HepG2 (cell line): ENCODE results near the gene MBLAC1. TPM values are rescaled to one million over a fixed set of nuclear protein-coding genes. Genes with fewer than 3 reads are reported as not detected.

Source experiments
- ARNT2 ChIP-seq: sonication (generic); formaldehyde crosslinking; IDR thresholded peaks from 2 replicates; pipeline ENCODE4 v1.8.0; 2022; ENCODE audit warnings: mild to moderate bottlenecking, low read depth, missing genetic modification reagents, moderate library complexity
- ATF2 ChIP-seq: sonication (generic); formaldehyde crosslinking; IDR thresholded peaks from 2 replicates; pipeline ENCODE4 v1.4.0; 2020; ENCODE audit warnings: missing genetic modification reagents
- FOXK2 ChIP-seq: fragments of 450-650 bp; IDR thresholded peaks from 2 replicates; pipeline ENCODE4 v1.6.1; 2016
- HNRNPL ChIP-seq: fragments of 200-400 bp; formaldehyde crosslinking; IDR thresholded peaks from 2 replicates; pipeline ENCODE4 v1.6.1; 2017; ENCODE audit warnings: mild to moderate bottlenecking, low read depth, low read length
- IKZF4 ChIP-seq: sonication (generic); formaldehyde crosslinking; IDR thresholded peaks from 2 replicates; pipeline ENCODE4 v1.5.1; 2020; ENCODE audit warnings: borderline replicate concordance, mild to moderate bottlenecking, low read depth, missing genetic modification reagents; ENCODE audit errors: not compliant biosample characterization
- KLF11 ChIP-seq: IDR thresholded peaks from 2 replicates; pipeline ENCODE4 v1.6.1; 2016; ENCODE audit warnings: missing compliant biosample characterization
- RARG ChIP-seq: sonication (generic); formaldehyde crosslinking; IDR thresholded peaks from 2 replicates; pipeline ENCODE4 v1.4.0; 2020; ENCODE audit warnings: low read depth, mild to moderate bottlenecking, missing genetic modification reagents
- SSRP1 ChIP-seq: IDR thresholded peaks from 2 replicates; pipeline ENCODE4 v1.6.1; 2016; ENCODE audit warnings: control low read depth
- THYN1 ChIP-seq: sonication (generic); formaldehyde crosslinking; IDR thresholded peaks from 2 replicates; pipeline ENCODE4 v1.8.1; 2023; ENCODE audit warnings: low read depth, mild to moderate bottlenecking, moderate library complexity, missing genetic modification reagents, borderline replicate concordance
- ZNF253 ChIP-seq: sonication (generic); formaldehyde crosslinking; IDR thresholded peaks from 2 replicates; pipeline ENCODE4 v1.8.0; 2022; ENCODE audit warnings: mild to moderate bottlenecking, missing genetic modification reagents, borderline replicate concordance
- ZNF280B ChIP-seq: sonication (generic); formaldehyde crosslinking; IDR thresholded peaks from 2 replicates; pipeline ENCODE4 v1.5.0; 2020; ENCODE audit warnings: missing genetic modification reagents, mild to moderate bottlenecking, borderline replicate concordance
- ZNF414 ChIP-seq: sonication (generic); formaldehyde crosslinking; IDR thresholded peaks from 2 replicates; pipeline ENCODE4 v1.5.0; 2020; ENCODE audit warnings: missing genetic modification reagents
- ZNF430 ChIP-seq: sonication (generic); formaldehyde crosslinking; IDR thresholded peaks from 2 replicates; pipeline ENCODE4 v1.9.0; 2021; ENCODE audit warnings: mild to moderate bottlenecking, missing genetic modification reagents
- ZNF563 ChIP-seq: sonication (generic); formaldehyde crosslinking; IDR thresholded peaks from 2 replicates; pipeline ENCODE4 v1.8.0; 2022; ENCODE audit warnings: mild to moderate bottlenecking, moderate library complexity, missing genetic modification reagents
- ZNF670 ChIP-seq: sonication (generic); formaldehyde crosslinking; IDR thresholded peaks from 2 replicates; pipeline ENCODE4 v1.8.0; 2022; ENCODE audit warnings: mild to moderate bottlenecking, missing genetic modification reagents, borderline replicate concordance
- ZNF687 ChIP-seq: sonication (generic); formaldehyde crosslinking; IDR thresholded peaks from 2 replicates; pipeline ENCODE4 v1.5.1; 2020; ENCODE audit warnings: mild to moderate bottlenecking, missing genetic modification reagents, moderate library complexity
- ZUFSP ChIP-seq: sonication (generic); formaldehyde crosslinking; IDR thresholded peaks from 2 replicates; pipeline ENCODE4 v1.9.0; 2021; ENCODE audit warnings: missing genetic modification reagents, mild to moderate bottlenecking, borderline replicate concordance
- polyA plus RNA-seq, 8 experiments: library from polyadenylated mRNA; depleted of rRNA in 3 of 8; stranded (reverse) in 7 of 8; unstranded in 1 of 8; fragments of >200 nt; fragmentation: Illumina TruSeq in 4 of 8; extraction: Trizol in 4 of 8; gene quantifications; 2 replicates each; pipeline versions ENCODE4 v1.2.1 to v1.2.3, GENCODE V29; 2011 to 2016; ENCODE audit warnings: low read depth in 4 of 8, missing spikeins in 1 of 8, mixed read lengths in 1 of 8; ENCODE audit not compliant: insufficient read depth in 1 of 8
- total RNA-seq, 5 experiments: library from RNA; depleted of rRNA; stranded (reverse); fragments of >200 nt; fragmentation: Illumina TruSeq; extraction: Trizol; gene quantifications; 2 replicates each; pipeline ENCODE4 v1.2.3, GENCODE V29; 2016; ENCODE audit warnings: low read depth in 1 of 5

Gene MBLAC1
- total and polyA plus RNA-seq, 2 of the 13 experiments (the other 11 are each of a cell fraction or from before 2014, with no cell fraction given), result 0.79 to 2.1 TPM

- TF ChIP-seq ZNF687 (CRISPR knock-in tag) (peak; percentile 79), ZNF253 (CRISPR knock-in tag) (peak; percentile 45; the same call in 1 of the 2 replicates), ZUFSP (CRISPR knock-in tag) (no peak), RARG (CRISPR knock-in tag) (no peak), KLF11 (CRISPR knock-in tag) (peak; percentile 48; the same call in 1 of the 2 replicates), ATF2 (CRISPR knock-in tag) (peak; percentile 72; the same call in 1 of the 2 replicates), THYN1 (CRISPR knock-in tag) (no peak), ARNT2 (CRISPR knock-in tag) (peak; percentile 87), FOXK2 (no peak), ZNF670 (CRISPR knock-in tag) (peak; percentile 56; the same call in 1 of the 2 replicates), ZNF414 (CRISPR knock-in tag) (peak; percentile 68), SSRP1 (CRISPR knock-in tag) (no peak), ZNF280B (CRISPR knock-in tag) (peak; percentile 88; the same call in 1 of the 2 replicates), HNRNPL (peak; percentile 75; the same call in 1 of the 2 replicates), ZNF430 (CRISPR knock-in tag) (no peak; the same call in 1 of the 2 replicates), ZNF563 (CRISPR knock-in tag) (no peak; the same call in 1 of the 2 replicates), IKZF4 (no peak)
These were observed 25.5 kb upstream of the MBLAC1 start, which contains the start of the genes AP4M1 and MCM7 (continued) for GRCh38 chr7:100101016-100101862.
